Germinal center (tissue), 1 donor: ENCODE measurements around the gene DYNC1LI1.

ENCODE experiments used
- DNase-seq: peaks from one replicate; pipeline ENCODE4 v3.0.0; 2012; ENCODE audit warnings: mixed read lengths, low spot score

DYNC1LI1 gene

GRCh38 chr3:32492684-32493436 lies 77.8 kb downstream of the DYNC1LI1 start:
- no peak for DNase-seq

- DNase-seq: no peak
These were observed 82.1 kb downstream of the DYNC1LI1 start for GRCh38 chr3:32488474-32489008.

- DNase-seq: no peak
These were observed 82.7 kb downstream of the DYNC1LI1 start for GRCh38 chr3:32487781-32488473.

- DNase-seq: no peak
These were observed 86.2 kb downstream of the DYNC1LI1 start for GRCh38 chr3:32484436-32484835.

- no peak for DNase-seq
These were observed 86.9 kb downstream of the DYNC1LI1 start for GRCh38 chr3:32483772-32484171.

- no peak for DNase-seq
These were observed 88.0 kb downstream of the DYNC1LI1 start for GRCh38 chr3:32482693-32483092.

- no peak for DNase-seq
These were observed 88.6 kb downstream of the DYNC1LI1 start for GRCh38 chr3:32481791-32482631.

- no peak for DNase-seq
These were observed 90.1 kb downstream of the DYNC1LI1 start for GRCh38 chr3:32480604-32481003.
